Keratinocyte (primary cell): ENCODE data around the gene PHACTR1.

Experiments
- CTCF ChIP-seq, 3 experiments: IDR thresholded peaks in 1 of 3; conservative IDR thresholded peaks in 1 of 3; optimal IDR thresholded peaks in 1 of 3; 2 replicates in 2 of 3; 3 replicates in 1 of 3; pipeline versions ENCODE3 to v1.5.1; 2011; ENCODE audit warnings: low read length in 3 of 3, mild to moderate bottlenecking in 3 of 3, moderate library complexity in 2 of 3, control low read depth in 1 of 3, inconsistent platforms in 1 of 3; ENCODE audit not compliant: insufficient read depth in 2 of 3; ENCODE audit errors: extremely low read depth in 1 of 3
- EZH2 ChIP-seq: IDR thresholded peaks from one replicate; pipeline ENCODE4 v1.6.1; 2012; ENCODE audit warnings: inconsistent platforms, mild to moderate bottlenecking, low read length, moderate library complexity

GRCh38 chr6:12717356-12717755, 789 bp downstream of the PHACTR1 start:
- TF ChIP-seq CTCF (optimal IDR thresholded peaks at IDR 0.05 in 1 of 3, IDR thresholded peaks at IDR 0.05 in 1 of 3, conservative IDR thresholded peaks at IDR 0.05 in 1 of 3; ENCODE audit: extremely low read depth in 1 of 3, insufficient read depth in 2 of 3, low read length in 3 of 3) (no peak), EZH2 (no peak)
